AG20443 (cell line): ENCODE measurements around the gene CBY2.
"Not testable (repeated sequence)": the region's sequence is repeated elsewhere in the genome, so short reads cannot be mapped to it uniquely, and the experiment has no call there.

Source experiments
- DNase-seq: peaks from one replicate; pipeline ENCODE4 v3.0.0; 2012; ENCODE audit warnings: low spot score, mixed read lengths

CBY2 gene

GRCh38 chr13:45702088-45702487 is at the start of gene CBY2:
Gene CBY2, plus strand, starts transcription at chr13:45702320. Its CDS starts 71 bp downstream, at chr13:45702391.
- DNase-seq: no peak

GRCh38 chr13:45654633-45655349 is 47.3 kb upstream of the CBY2 start:
- DNase-seq: no peak

GRCh38 chr13:45658586-45659235 is 43.4 kb upstream of the CBY2 start:
- DNase-seq: peak; percentile 81

GRCh38 chr13:45659536-45659935 is 42.6 kb upstream of the CBY2 start:
- DNase-seq: no peak

- DNase-seq: not testable (repeated sequence)
Measured at GRCh38 chr13:45660458-45660857, 41.7 kb upstream of the CBY2 start.

GRCh38 chr13:45662162-45662561 is 40.0 kb upstream of the CBY2 start:
- DNase-seq: no peak

- DNase-seq: not testable (repeated sequence)
Measured at GRCh38 chr13:45662903-45663302, 39.2 kb upstream of the CBY2 start.

- DNase-seq: not testable (repeated sequence)
Measured at GRCh38 chr13:45669626-45670025, 32.5 kb upstream of the CBY2 start.

GRCh38 chr13:45670189-45670885 is 31.8 kb upstream of the CBY2 start:
- no peak for DNase-seq

- peak; percentile 71 for DNase-seq
Measured at GRCh38 chr13:45674908-45675307, 27.2 kb upstream of the CBY2 start.

GRCh38 chr13:45678282-45678681 is 23.8 kb upstream of the CBY2 start:
- DNase-seq: no peak

GRCh38 chr13:45681113-45681512 is 21.0 kb upstream of the CBY2 start:
- peak; percentile 80 for DNase-seq

- no peak for DNase-seq
Measured at GRCh38 chr13:45682494-45683008, 19.6 kb upstream of the CBY2 start.

GRCh38 chr13:45683701-45684100 is 18.4 kb upstream of the CBY2 start:
- no peak for DNase-seq

GRCh38 chr13:45688577-45688976 is 13.5 kb upstream of the CBY2 start:
- DNase-seq: no peak

- no peak for DNase-seq
Measured at GRCh38 chr13:45690636-45691035, 11.5 kb upstream of the CBY2 start.

- no peak for DNase-seq
Measured at GRCh38 chr13:45691251-45691650, 10.9 kb upstream of the CBY2 start.

- DNase-seq: no peak
Measured at GRCh38 chr13:45691667-45692066, 10.5 kb upstream of the CBY2 start.

- no peak for DNase-seq
Measured at GRCh38 chr13:45695198-45695730, 6.9 kb upstream of the CBY2 start.

GRCh38 chr13:45696610-45697226 is 5.4 kb upstream of the CBY2 start:
- DNase-seq: no peak

- no peak for DNase-seq
Measured at GRCh38 chr13:45700971-45701900, 884 bp upstream of the CBY2 start.
